SK-N-MC (cell line): ENCODE results near the gene KLRB1.
"Not testable (repeated sequence)": the region's sequence is repeated elsewhere in the genome, so short reads cannot be mapped to it uniquely, and the experiment has no call there.

Experiments
- EZH2 ChIP-seq: fragments of 200-600 bp; sonication (generic); IDR thresholded peaks from one replicate; pipeline ENCODE4 v1.6.1; 2017; ENCODE audit warnings: antibody characterized with exemption
- FOXP2 ChIP-seq: optimal IDR thresholded peaks from 2 replicates; pipeline ENCODE3; 2011; ENCODE audit warnings: mild to moderate bottlenecking, moderate library complexity; ENCODE audit not compliant: insufficient read depth; ENCODE audit errors: extremely low read length, control extremely low read depth
- POLR2AphosphoS5 ChIP-seq: IDR thresholded peaks from 2 replicates; pipeline ENCODE4 v1.6.1; 2012; ENCODE audit warnings: mild to moderate bottlenecking, low read depth, low read length, borderline replicate concordance

GRCh38 chr12:9566113-9566512 is 41.6 kb downstream of the KLRB1 start:
- not testable (repeated sequence) for TF ChIP-seq EZH2, POLR2AphosphoS5, FOXP2
